ENCODE results near the gene ITIH3. TPM values are rescaled to one million over a fixed set of nuclear protein-coding genes. Genes with fewer than 3 reads are reported as not detected.

ITIH3 gene
- total RNA-seq, 1 experiment from 2014 or later = not detected

- no peak overlapping the region for H3K4me2 ChIP-seq (ENCODE audit: insufficient read depth, insufficient read length, low read length)
- H3K4me1 ChIP-seq (ENCODE audit: insufficient read depth, low read length) = no peaks in the 10 kb centered on the region
- H2BK120ac ChIP-seq (ENCODE audit: low read depth, low read length, poor library complexity, severe bottlenecking) = no peak overlapping the region
- H3K23ac ChIP-seq (ENCODE audit: insufficient read length, low read depth, low read length) = no peak overlapping the region
- H3K56ac ChIP-seq (ENCODE audit: insufficient read length, low read depth, low read length) = no peak overlapping the region
- no peak overlapping the region for H2AFZ ChIP-seq (ENCODE audit: low read length)
- no peak overlapping the region for H3K4ac ChIP-seq (ENCODE audit: low read depth, low read length)
- no peak overlapping the region for H4K91ac ChIP-seq (ENCODE audit: insufficient read length, low read depth, low read length)
- no peak overlapping the region for H3K14ac ChIP-seq (ENCODE audit: insufficient read depth, low read length)
- H4K20me1 ChIP-seq (ENCODE audit: control insufficient read depth, insufficient read depth, insufficient read length) = no peaks in the 10 kb centered on the region
- no peak overlapping the region for H3K27ac ChIP-seq (ENCODE audit: insufficient read length, low read depth, low read length)
- no peak overlapping the region for H4K5ac ChIP-seq (ENCODE audit: insufficient read length, low read depth, low read length)
- no peak overlapping the region for H2BK20ac ChIP-seq (ENCODE audit: low read depth, low read length, poor library complexity, severe bottlenecking)
- H4K8ac ChIP-seq (replicated peaks; ENCODE audit: insufficient read length, low read depth, low read length) = no peak overlapping the region
- peaks cover 5 to 15% of the 10 kb centered on the region in 2 experiments for H3K4me1 Mint-ChIP-seq
- H3K9me3 ChIP-seq (ENCODE audit: control insufficient read depth, low read depth, low read length) = no peaks in the 10 kb centered on the region
- DNase-seq = no peak
- no peak overlapping the region for H3T11ph ChIP-seq (ENCODE audit: low read length)
- no peaks in the 10 kb centered on the region for H3K27me3 Mint-ChIP-seq (ENCODE audit: low read depth)
- H3K4me3 Mint-ChIP-seq = no peak overlapping the region
- H2AK5ac ChIP-seq (ENCODE audit: insufficient read length, low read length) = no peak overlapping the region
- no peaks in the 10 kb centered on the region for H3K79me1 ChIP-seq (ENCODE audit: insufficient read depth, low read depth, low read length, poor library complexity, severe bottlenecking)
- no peak overlapping the region for H2BK15ac ChIP-seq (ENCODE audit: low read depth, low read length)
- no peak overlapping the region; a peak in 1 of 7 replicates for H3K27ac Mint-ChIP-seq
- no peaks in the 10 kb centered on the region for H3K23me2 ChIP-seq (ENCODE audit: insufficient read length, low read depth, low read length, poor library complexity, severe bottlenecking)
- no CpG with 5 or more reads among the region's 23 CpGs for WGBS (ENCODE audit: extremely low coverage, insufficient read length, low lambda C conversion rate)
- H3K18ac ChIP-seq (ENCODE audit: insufficient read length, low read depth, low read length) = no peak overlapping the region
- peaks cover 0 to 12% (median 3%) of the 10 kb centered on the region in 3 experiments; a peak in 6 of 7 replicates for H3K36me3 Mint-ChIP-seq (ENCODE audit: insufficient read depth in 1 of 3, low read depth in 3 of 3)
- no peaks in the 10 kb centered on the region for H3K79me2 ChIP-seq (ENCODE audit: insufficient read depth, low read length)
- H3K9ac ChIP-seq (ENCODE audit: extremely low read depth, insufficient read length, low read length) = no peak overlapping the region
- H2BK5ac ChIP-seq (ENCODE audit: insufficient read length, low read length) = no peak overlapping the region
- no peak for TF ChIP-seq CTCF (conservative IDR thresholded peaks at IDR 0.05)
- H2BK12ac ChIP-seq (ENCODE audit: insufficient read length, low read depth, low read length) = no peak overlapping the region
- H3K9me3 Mint-ChIP-seq = no peaks in the 10 kb centered on the region
- no peaks in the 10 kb centered on the region for H3K27me3 ChIP-seq (ENCODE audit: insufficient read depth, low read length)
Measured at GRCh38 chr3:52839892-52840545, 45.4 kb downstream of the ITIH3 start.

All from H9 (cell line).